HUES64 (cell line): ENCODE results near the gene RBBP7.
"Not testable (repeated sequence)": the region's sequence is repeated elsewhere in the genome, so short reads cannot be mapped to it uniquely, and the experiment has no call there.

ENCODE experiments used
- H3K27ac ChIP-seq: 2 replicates; pipeline ENCODE4 v1.7.0; 2013; ENCODE audit warnings: low read depth, low read length, inconsistent platforms
- H3K27me3 ChIP-seq: 2 replicates; pipeline ENCODE4 v1.6.1; 2013; ENCODE audit warnings: mild to moderate bottlenecking, low read length; ENCODE audit not compliant: insufficient read depth
- H3K36me3 ChIP-seq: 2 replicates; pipeline ENCODE4 v1.6.1; 2013; ENCODE audit warnings: mild to moderate bottlenecking, low read length; ENCODE audit not compliant: insufficient read depth
- H3K4me1 ChIP-seq: 2 replicates; pipeline ENCODE4 v1.6.1; 2013; ENCODE audit warnings: mild to moderate bottlenecking, low read length, moderate library complexity; ENCODE audit not compliant: insufficient read depth
- H3K4me3 ChIP-seq: 2 replicates; pipeline ENCODE4 v1.5.1; 2013; ENCODE audit warnings: mild to moderate bottlenecking, low read length, moderate library complexity
- H3K9ac ChIP-seq: 2 replicates; pipeline ENCODE4 v1.6.1; 2013; ENCODE audit warnings: mild to moderate bottlenecking, low read depth, low read length
- H3K9me3 ChIP-seq: 2 replicates; pipeline ENCODE4 v1.6.1; 2013; ENCODE audit warnings: low read depth, low read length; ENCODE audit not compliant: insufficient read depth
- WGBS: fragments of 150-250, 120-280 bp; methylation state at CpG from one replicate; pipeline ENCODE4 v1.1.7; 2013; ENCODE audit warnings: missing lambda C conversion rate; 5-methylcytosine and 5-hydroxymethylcytosine counted together

Gene RBBP7

GRCh38 chrX:16862829-16863228 lies 7.3 kb downstream of the RBBP7 start:
- Histone ChIP-seq H3K9ac (no peak overlapping the region), H3K27me3 (no peaks in the 10 kb centered on the region), H3K4me1 (no peaks in the 10 kb centered on the region), H3K36me3 (peaks cover 73% of the 10 kb centered on the region), H3K9me3 (no peaks in the 10 kb centered on the region), H3K4me3 (no peak overlapping the region), H3K27ac (no peak overlapping the region)
- WGBS, result 96% methylated on average over 2 of the region's 2 CpGs

GRCh38 chrX:16856744-16857143 lies 13.4 kb downstream of the RBBP7 start:
- H3K27ac ChIP-seq, result no peak overlapping the region
- peaks cover 8% of the 10 kb centered on the region; the same call in 1 of the 2 replicates for H3K9me3 ChIP-seq
- peaks cover 82% of the 10 kb centered on the region for H3K36me3 ChIP-seq
- no peaks in the 10 kb centered on the region for H3K4me1 ChIP-seq
- no peak overlapping the region for H3K9ac ChIP-seq
- no peaks in the 10 kb centered on the region for H3K27me3 ChIP-seq
- no peak overlapping the region for H3K4me3 ChIP-seq

- not testable (repeated sequence) for H3K9me3 ChIP-seq, H3K4me3 ChIP-seq, H3K27ac ChIP-seq, H3K4me1 ChIP-seq, H3K9ac ChIP-seq, H3K27me3 ChIP-seq
- peaks cover 82% of the 10 kb centered on the region for H3K36me3 ChIP-seq
- WGBS, result 84% methylated on average over 2 of the region's 2 CpGs
Measured at GRCh38 chrX:16856076-16856404, 14.1 kb downstream of the RBBP7 start.

GRCh38 chrX:16855363-16856075 lies 14.6 kb downstream of the RBBP7 start:
- Histone ChIP-seq H3K4me1 (no peaks in the 10 kb centered on the region), H3K4me3 (no peak overlapping the region), H3K36me3 (peaks cover 85% of the 10 kb centered on the region), H3K27ac (no peak overlapping the region), H3K27me3 (no peaks in the 10 kb centered on the region), H3K9ac (no peak overlapping the region), H3K9me3 (peaks cover 8% of the 10 kb centered on the region; the same call in 1 of the 2 replicates)
- 100% methylated on average over 4 of the region's 5 CpGs for WGBS

GRCh38 chrX:16853537-16853936 lies 16.6 kb downstream of the RBBP7 start:
- H3K4me3 ChIP-seq, result no peak overlapping the region
- peaks cover 90% of the 10 kb centered on the region for H3K36me3 ChIP-seq
- no peaks in the 10 kb centered on the region for H3K4me1 ChIP-seq
- H3K27me3 ChIP-seq, result no peaks in the 10 kb centered on the region
- no peak overlapping the region for H3K9ac ChIP-seq
- no peak overlapping the region for H3K27ac ChIP-seq
- 88% methylated on average over 2 of the region's 3 CpGs for WGBS
- peaks cover 8% of the 10 kb centered on the region; the same call in 1 of the 2 replicates for H3K9me3 ChIP-seq

- Histone ChIP-seq H3K27ac (no peak overlapping the region), H3K4me1 (no peaks in the 10 kb centered on the region), H3K9ac (no peak overlapping the region), H3K9me3 (peaks cover 8% of the 10 kb centered on the region; the same call in 1 of the 2 replicates), H3K36me3 (peaks cover 90% of the 10 kb centered on the region), H3K27me3 (no peaks in the 10 kb centered on the region), H3K4me3 (no peak overlapping the region)
- whole genome bisulfite sequencing, result 89% methylated on average over 12 of the region's 12 CpGs
Measured at GRCh38 chrX:16852617-16853179, 17.5 kb downstream of the RBBP7 start.

- 96% methylated on average over 3 of the region's 3 CpGs for WGBS
- Histone ChIP-seq H3K9me3 (0 out of 2 replicates have a peak, but pooled peaks cover 3% of the 10 kb centered on the region), H3K36me3 (peaks cover 86% of the 10 kb centered on the region)
Measured at GRCh38 chrX:16851827-16852226, 18.3 kb downstream of the RBBP7 start.

GRCh38 chrX:16851421-16851820 lies 18.7 kb downstream of the RBBP7 start:
- H3K9me3 ChIP-seq, result no peaks in the 10 kb centered on the region
- H3K4me3 ChIP-seq, result no peak overlapping the region
- H3K27ac ChIP-seq, result no peak overlapping the region
- H3K36me3 ChIP-seq, result peaks cover 86% of the 10 kb centered on the region
- no peak overlapping the region for H3K9ac ChIP-seq
- WGBS, result no CpG with 5 or more reads among the region's 1 CpG
- H3K4me1 ChIP-seq, result no peaks in the 10 kb centered on the region
- H3K27me3 ChIP-seq, result no peaks in the 10 kb centered on the region

More at GRCh38 chrX:16851827-16852226, 18.3 kb downstream of the RBBP7 start:
- Histone ChIP-seq H3K27ac (no peak overlapping the region), H3K9ac (no peak overlapping the region), H3K4me1 (no peaks in the 10 kb centered on the region), H3K27me3 (no peaks in the 10 kb centered on the region), H3K4me3 (no peak overlapping the region)

GRCh38 chrX:16848541-16848940 lies 21.6 kb downstream of the RBBP7 start:
- WGBS, result 93% methylated on average over 6 of the region's 6 CpGs
- H3K36me3 ChIP-seq, result peaks cover 96% of the 10 kb centered on the region
- peaks cover under 1% of the 10 kb centered on the region; the same call in 1 of the 2 replicates for H3K4me1 ChIP-seq
- H3K9ac ChIP-seq, result no peak overlapping the region
- H3K4me3 ChIP-seq, result no peak overlapping the region
- H3K27ac ChIP-seq, result no peak overlapping the region
- no peaks in the 10 kb centered on the region for H3K27me3 ChIP-seq
- H3K9me3 ChIP-seq, result no peaks in the 10 kb centered on the region

- H3K9me3 ChIP-seq, result no peaks in the 10 kb centered on the region
- no CpG with 5 or more reads among the region's 2 CpGs for WGBS
- H3K9ac ChIP-seq, result no peak overlapping the region
- H3K27me3 ChIP-seq, result no peaks in the 10 kb centered on the region
- H3K36me3 ChIP-seq, result peaks cover 95% of the 10 kb centered on the region
- H3K4me3 ChIP-seq, result no peak overlapping the region
- no peak overlapping the region for H3K27ac ChIP-seq
- peaks cover 4% of the 10 kb centered on the region; the same call in 1 of the 2 replicates for H3K4me1 ChIP-seq
Measured at GRCh38 chrX:16845686-16846085, 24.5 kb downstream of the RBBP7 start.

- peak overlapping the region; percentile 41 for H3K27ac ChIP-seq
- no peak overlapping the region for H3K4me3 ChIP-seq
- H3K9ac ChIP-seq, result no peak overlapping the region; the same call in 1 of the 2 replicates
- H3K27me3 ChIP-seq, result no peaks in the 10 kb centered on the region
- H3K4me1 ChIP-seq, result peaks cover 9% of the 10 kb centered on the region
- H3K9me3 ChIP-seq, result no peaks in the 10 kb centered on the region
- H3K36me3 ChIP-seq, result peaks cover 92% of the 10 kb centered on the region
- WGBS, result 81% methylated on average over 3 of the region's 3 CpGs
Measured at GRCh38 chrX:16843208-16843909, 26.8 kb downstream of the RBBP7 start.
